ENCODE data around the gene AKR7A3.
"Not testable (repeated sequence)": the region's sequence is repeated elsewhere in the genome, so short reads cannot be mapped to it uniquely, and the experiment has no call there.

AKR7A3 gene

DNA sequence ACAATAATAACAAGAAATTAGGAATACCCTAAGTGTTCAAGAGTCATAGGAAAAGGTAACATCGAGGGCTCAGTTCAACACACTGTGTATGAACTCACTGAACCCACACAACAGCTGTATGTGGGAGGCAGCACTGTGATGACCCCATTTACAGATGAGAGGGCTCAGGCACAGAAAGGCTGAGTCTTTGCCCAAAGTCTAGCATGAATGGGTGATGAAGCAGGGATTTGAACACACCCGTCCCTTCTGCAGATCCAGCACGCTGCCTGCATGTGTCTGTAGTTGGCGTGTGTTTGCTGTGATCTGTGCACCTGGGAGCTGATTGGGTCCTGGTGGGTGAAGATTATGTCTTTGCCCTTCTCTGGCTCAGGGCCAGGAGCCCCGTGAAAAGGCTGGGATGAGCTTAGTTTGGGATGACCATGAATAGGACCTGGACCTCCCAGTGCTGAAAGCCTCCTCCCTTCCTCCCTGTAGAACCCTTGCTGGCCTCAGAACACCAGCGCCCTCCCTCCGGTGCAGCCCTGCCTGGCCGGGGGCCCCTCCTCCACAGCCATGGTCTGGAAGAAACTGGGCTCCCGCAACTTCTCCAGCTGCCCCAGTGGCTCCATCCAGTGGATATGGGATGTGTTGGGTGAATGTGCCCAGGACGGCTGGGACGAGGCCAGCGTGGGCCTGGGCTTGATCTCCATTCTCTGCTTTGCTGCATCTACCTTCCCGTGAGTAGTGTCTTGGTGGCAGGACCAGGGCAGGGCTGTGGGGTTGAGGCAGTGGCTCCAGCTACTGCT is 28.7 kb upstream of the AKR7A3 start:
- DNase-seq = no peak

DNA sequence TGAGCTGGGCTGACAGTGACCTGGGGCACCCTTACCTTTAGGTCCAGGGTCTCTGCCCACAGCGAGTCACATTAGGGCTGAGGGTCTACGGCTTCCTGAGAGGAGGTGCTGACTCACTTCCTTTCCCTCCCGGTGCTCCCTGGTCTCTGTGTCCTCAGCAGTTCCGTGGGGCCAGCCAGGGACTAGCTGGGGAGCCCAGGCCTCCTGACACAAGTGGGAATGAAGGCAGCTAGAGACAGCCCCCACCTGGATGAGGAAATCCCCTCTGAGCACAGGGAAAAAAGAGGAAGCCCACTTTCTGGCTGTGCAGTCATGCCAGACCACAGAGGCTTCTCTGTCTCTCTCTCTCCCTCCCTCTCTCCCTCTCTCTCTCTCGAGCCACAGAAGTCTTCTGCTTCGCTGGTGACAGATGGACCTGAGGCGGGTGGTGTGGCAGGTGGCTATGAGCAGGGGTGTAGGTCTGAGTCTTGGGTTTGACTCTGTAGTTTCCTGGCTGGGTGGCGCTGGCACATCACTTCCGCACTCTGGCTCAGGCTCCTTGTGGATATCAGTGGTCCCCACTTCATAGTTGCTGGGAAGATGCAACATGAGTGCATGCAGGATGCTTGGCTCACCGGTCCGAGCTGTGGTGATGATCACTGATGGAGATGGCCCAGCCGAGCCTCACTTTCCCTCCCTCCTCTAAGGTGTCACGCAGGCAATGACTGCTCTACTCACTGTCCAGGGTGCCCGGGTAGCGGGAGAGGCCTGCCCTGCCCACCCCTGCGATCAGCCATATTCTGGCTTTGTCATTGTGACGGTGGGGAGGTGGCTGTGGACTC is 27.0 kb upstream of the AKR7A3 start:
- DNase-seq = peak; percentile 41

DNA sequence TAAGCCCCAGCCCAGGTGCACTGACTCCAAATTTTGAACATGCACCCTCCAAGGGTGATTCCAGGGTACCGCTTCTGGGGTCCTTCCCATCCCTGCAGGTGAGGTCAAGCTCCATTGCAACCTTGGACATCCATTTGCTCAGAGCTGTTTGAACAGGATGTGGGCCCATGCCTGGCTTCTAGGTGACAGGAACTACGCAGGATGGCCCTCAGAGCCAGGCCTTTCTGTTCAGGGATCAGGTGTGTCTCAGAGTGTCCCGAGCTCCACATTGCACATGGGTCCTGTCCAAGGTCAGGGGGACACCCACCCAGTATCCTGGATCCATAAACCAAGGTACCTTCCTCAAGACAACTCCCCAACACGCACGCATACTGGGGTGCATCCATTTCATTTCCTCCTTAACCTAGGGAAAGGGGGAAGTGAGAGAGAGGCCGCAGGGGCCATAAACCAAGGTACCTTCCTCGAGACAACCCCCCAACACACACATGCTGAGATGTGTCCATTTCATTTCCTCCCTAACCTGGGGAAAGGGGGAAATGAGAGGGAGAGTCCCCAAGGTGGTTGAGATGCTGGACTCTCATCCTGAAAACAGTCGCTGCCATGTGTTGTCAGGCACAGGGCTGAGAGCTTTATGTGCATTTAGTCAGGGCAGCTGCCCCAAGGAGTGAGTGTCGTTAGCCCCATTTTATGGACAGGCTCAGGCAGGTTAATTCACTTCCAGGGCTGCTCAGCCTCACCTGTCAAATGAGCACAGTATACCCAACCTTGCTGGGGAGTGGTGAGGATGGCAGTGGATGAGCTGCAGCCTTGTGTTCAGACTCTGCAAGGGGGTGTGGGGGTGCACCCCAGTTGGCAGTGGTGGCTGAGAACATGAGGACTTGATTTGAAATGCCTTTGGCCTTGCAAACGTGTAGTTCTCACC is 25.7 kb upstream of the AKR7A3 start:
- DNase-seq = no peak

DNA sequence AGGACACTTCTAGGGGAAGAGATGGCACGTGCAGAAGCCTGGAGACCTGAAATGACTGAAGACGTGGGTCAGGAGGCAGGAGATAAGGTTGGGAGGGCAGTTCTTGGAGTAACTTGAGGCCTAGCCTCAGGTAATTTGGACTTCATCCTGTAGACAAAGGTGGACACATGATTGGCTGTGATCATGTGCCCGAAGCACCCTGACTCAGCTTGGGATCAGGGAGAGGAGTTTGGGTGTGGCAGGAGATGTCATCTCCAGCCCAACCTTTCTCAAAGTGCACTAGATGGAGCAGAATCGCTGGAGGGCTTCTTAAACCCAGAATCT is 25.0 kb upstream of the AKR7A3 start:
- no peak for DNase-seq

DNA sequence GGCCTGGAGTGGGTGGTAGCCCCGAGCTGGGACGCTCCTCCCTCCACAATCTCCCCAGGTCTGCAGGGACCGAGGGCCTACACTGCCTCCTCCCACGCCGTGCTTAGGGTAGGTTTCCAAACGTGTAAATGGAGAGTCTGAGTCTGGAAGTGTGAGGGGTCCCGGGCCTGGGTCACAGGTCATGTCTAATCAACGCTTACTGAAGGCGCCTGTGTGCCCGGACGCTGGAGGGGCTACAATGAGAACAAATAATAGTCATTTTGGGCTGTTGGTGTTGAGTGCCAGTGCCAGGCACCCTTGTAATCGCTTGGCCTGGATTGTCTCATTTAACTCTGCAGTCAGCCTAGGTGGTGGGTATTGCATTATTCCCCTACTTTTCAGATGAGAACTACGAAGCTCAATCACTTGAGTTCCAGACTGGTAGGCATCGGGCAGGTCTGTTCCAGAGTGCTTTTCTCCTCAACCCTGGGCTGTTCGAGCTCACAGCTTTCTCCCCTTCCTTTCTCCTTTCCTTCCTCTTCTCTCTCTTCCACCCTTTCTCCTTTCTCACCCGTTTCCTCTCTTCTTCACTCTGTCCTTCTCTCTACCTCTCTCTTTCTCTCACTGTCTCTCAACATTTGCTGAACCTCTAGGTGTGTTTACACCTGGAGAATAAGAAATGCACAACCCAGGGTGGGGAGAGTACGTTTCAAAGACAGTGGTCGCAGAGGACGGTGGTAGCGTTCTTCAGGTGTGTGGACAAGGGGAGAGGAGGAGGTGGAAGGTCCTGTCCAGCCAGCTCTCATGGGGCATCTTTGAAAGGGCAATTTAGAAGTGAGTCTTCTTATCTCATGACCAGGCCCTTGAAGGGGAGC is 24.4 kb upstream of the AKR7A3 start:
- DNase-seq = no peak

DNA sequence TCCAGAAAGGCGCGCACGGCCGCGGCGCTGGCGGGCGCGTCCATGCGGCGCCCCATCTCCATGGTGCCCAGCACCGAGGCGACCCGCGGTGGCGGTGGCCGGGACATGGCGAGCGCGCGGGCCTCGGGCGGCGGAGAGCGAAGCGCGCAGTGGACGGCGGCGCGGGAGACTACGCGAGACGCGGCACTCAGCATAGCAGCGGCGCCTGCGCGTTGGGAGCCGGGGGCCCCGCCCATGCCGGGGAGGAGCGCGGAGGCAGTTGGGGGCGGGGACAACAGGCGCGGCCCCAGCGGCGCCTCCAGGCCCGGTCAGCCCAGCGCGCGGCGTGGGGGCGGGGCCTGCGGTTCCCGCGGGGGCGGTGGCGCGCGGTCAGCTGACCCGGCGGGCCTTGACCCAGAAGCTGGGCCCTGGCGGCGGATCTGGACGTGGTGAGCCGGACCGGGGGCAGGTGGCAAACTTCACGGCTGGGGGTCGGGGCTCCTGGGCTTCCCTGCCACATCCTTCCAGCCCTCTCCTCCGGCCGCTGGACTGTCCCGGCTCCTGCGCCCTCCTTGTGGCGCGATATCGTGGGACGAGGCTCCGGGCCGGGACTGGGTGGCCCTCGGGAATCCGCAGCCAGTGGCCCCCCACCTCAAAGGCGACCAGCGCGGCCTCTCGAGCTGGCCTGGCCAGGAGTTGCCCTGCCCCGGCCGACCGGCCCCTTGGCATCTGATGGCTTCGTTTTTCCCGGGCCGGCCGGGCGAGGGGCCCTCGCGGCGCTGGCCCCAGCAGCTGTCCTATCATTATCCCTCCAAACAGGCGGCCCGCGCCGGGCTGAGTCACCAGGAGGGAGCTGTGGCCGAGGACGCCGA is 23.6 kb upstream of the AKR7A3 start, which contains the start of the genes AKR7A2 and SLC66A1:
Gene AKR7A2 (minus strand): TSS at position 214 of the 851 bp plus-strand sequence. CDS start 20 bp downstream, at position 194.
Gene SLC66A1 (plus strand): TSS at position 396 of the 851 bp plus-strand sequence. CDS start 5,352 bp downstream, outside the sequence.
- peak; percentile 94 for DNase-seq

DNA sequence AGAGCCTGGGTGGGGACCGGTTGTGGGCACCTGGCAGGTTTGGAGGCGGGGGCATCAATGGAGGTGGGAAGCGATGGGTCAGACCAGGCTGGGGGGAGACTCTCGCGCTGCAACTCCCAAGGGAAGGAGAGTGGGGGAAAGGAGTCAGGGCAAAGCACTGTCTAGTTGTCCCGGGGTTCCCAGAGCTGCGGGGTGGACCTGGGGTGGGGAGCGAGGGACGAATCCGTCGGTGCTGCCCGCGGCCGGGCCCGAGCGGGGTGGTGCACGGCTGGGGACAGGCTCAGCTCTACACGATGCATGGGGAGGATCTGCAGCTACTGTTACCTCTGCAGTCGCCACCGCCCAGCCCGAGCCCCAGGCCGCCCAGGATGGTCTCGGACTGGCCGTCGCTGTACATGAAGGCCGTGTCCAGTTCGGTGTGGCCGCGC is 22.9 kb upstream of the AKR7A3 start:
- no peak for DNase-seq

DNA sequence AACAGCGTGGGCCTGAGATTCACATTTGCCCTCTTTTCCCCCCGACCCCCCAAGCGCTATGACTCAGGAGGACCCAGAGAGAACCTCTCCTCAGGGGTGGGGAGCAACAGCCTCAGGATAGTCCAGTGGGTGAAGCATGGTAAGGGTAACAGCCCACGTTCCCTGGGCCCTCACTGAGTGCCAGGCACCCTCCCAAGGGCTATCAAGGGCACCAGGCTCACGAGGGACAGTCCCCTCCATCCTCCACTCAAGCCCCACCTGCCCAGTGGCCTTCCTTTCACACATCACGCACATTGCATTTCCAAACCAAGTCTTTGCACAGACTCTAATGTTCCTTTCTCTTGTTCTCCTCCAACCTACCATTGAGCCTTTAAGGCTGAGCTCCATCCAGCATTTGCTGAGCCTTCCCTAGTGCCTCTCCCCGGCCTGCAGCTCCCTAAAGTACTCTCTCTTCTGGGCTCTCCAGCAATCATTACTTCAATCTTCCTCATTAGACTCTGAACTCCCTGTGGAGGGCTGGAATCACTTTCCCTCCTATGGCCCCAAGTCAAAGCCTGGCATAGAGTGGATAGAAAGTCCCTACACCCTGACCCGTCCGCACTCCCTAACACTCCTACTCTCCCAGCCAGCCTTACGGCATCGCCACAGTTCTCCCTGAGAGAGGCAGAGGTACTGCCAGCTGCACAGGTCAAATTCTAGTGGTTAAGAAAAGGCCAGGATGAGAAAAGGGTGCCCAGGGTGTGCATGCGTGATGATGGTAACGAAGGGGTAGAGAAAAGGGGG is 22.3 kb upstream of the AKR7A3 start:
- no peak for DNase-seq

DNA sequence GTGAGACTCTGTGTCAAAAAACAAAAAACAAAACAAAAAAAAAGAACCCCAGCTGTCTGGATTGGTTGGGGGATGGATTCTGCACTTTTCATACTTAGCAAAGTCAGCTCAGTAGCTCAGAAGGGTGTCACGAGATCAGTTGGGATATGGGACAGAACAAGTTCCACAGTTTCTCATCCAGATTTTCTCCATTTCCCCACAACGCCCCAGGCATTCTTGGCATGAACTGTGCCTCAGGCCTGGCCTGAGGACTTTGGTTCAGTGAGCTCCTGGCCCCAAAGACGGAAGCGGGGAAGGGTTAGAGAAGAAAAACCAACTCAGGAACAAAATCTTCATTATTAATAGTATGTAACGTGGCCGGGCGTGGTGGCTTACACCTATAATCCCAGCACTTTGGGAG is 21.5 kb upstream of the AKR7A3 start:
- DNase-seq = no peak

DNA sequence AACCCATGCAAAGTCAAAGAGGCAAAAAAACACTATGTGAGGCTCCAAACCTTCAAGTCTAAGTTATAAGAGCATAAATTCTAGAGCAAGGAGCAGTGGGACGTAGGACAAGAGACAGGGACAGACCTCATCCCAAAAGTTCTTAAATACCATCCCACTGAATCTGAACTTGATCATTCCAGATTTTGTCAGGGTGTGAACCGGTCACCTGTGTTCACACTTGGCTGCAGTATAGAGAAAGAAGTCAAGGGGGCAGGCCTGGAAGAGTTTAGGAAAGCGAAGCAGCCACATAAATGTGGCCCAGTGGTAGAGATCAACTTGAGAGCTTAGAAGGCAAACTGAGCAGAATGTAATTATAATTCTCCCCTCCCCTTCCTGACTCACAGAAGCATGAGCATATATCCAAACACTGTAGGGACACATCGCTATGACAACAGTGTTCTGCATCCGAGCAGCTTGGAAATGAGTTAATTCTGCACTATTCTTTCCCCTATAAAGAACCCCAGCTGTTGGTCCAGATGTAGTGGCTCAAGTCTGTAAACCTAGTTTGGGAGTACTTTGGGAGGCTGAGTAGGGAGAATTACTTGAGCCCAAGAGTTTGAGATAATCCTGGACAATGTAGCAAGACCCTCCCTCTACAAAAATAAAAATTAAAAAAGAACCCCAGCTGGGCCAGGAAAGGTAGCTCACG is 20.7 kb upstream of the AKR7A3 start:
- DNase-seq = peak; percentile 64

DNA sequence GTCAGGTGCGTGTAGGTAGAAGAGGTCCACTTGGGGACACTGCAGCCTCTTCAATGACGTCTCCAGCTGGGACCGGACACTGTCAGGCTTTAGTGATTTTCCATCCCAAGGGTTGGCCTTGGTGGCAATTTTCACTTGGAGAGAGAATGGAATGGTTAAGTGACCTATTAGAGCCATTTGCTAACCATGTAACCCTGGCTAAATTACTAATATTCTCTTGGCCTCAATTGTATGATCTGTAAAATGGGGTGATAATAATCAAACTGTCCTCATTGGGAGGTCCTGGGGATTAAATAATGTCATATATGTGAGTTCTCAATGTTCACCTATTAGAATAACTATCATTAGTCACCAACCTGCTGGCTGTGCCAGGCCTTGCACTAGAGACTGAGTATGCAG is 19.9 kb upstream of the AKR7A3 start:
- no peak for DNase-seq

DNA sequence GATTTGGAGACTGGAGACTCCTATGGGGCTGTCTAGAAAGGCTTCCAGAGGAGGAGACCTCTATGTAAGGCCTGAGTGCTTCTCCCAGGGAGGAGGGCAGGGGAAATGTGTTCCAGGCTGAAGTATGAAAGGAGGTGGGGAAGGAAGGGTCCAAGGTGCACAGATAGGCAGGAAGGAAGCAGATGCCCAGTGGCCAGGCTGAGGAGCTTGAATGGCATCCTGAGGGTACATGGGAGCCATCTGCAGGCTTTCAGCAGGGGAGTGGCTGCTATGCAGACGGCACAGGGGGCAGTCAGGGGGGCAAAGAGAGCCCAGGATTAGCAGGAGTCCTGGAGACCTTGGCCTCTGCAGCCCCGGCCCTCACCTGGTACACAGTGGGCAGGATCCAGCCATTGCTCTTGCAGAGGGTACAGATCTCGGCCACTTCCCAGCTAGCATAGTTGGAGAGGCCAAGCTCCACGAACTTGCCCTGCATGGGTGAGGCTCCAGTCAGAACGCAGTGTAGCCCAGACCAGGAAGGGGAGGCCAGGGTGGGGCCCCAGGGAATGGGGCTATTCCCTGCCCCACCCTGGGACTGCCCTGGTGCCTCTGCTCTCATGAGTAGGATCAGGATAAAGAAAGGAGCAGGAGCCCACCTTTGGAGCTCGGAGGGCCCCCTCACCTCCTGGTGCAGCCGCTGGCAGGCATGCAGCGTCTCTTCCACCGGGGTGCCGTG is 19.4 kb upstream of the AKR7A3 start:
- no peak for DNase-seq

DNA sequence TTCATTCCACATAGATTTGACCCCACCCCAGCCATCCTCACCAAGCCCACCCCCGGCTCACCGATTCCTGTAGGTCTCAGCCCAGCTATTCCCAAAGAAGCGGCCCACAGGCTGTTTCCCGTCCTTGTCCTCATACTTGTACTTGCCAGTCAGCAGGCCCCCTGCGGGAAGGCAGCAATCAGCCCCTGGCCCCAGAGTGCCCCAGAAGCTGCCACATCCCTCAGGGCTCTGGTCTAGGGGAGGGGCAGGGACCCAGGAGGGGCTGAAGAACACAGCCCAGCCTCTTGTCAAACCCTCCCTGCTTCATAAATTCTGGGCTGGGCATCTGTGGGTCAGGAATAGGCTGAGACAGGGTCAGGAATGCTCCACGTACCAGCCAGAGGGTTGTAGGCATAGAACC is 18.4 kb upstream of the AKR7A3 start:
- no peak for DNase-seq

DNA sequence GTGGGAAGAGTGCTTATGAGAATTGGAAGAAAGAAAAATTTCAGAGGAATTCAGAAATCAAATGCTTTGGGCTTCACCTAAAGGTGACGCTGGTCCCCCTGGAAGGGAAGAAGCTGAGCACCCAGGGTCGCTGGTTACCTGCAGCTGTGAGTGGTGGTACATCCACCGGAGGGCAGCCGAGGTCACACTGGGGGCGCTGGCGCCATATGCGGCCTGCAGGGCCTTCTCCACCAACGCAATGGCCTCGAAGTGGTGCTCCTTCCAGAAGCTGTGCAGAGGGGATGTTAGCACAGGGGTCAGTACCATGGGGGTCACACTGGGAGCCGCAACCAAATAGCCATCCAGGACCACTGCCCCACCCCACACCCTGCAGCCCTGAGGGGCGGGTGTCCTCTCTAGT is 17.3 kb upstream of the AKR7A3 start:
- no peak for DNase-seq

DNA sequence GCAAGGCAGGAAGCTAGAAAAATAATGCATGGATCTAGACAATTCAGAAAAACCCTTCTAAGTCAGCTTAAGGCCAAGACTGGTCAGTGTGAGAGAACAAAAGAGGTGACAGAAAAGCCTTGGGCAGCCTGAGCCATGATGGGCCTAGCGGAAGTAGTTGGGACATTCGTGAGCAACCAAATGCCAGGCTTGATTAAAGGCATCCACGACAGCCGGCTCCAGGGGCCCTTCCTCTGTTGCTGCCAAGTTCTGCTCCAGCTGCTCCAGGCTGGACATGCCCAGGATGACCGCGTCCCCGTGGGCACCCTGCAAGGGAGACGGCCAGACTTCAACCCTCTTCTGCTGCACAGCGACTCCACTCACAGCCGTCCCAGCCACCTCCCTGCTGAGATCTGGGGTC is 15.5 kb upstream of the AKR7A3 start:
- DNase-seq = not testable (repeated sequence)

DNA sequence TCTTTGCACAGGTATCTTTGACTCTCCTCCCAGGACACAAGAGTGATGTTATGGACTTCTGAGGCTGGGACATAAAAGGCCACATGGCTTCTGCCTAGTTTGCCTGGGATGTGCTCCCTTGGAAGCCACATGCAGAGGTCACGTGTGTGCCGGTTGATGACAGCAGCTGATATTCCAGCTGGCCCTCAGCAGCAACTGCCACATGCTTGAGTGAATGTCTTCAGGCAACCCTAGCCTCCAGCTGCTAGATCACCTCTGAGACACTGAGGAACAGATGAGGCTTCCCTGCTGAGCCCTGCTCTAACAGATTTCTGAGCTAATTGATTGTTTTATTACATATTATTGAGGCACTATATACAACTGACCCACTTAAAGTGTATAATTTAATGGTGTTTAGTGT is 11.6 kb upstream of the AKR7A3 start:
- DNase-seq = no peak

DNA sequence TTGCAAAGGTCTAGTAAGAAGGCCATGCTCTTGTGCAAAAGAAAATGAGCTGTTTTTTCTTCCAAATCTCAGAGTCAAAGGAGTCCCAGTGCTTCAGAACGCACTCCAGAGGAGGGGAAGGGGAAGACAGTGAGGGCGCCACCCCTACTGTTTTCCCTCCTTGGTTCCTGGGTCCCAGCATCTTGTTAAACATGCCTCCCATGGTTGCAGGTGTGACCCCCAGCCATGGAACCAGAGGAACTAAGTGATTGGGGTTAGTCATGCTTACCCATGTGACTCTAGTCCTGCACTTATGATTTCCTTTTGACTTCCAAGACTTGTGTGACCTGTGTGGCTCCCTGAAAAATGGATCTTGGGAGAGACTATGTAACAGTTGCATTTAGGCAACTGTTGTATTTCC is 6.1 kb upstream of the AKR7A3 start:
- no peak for DNase-seq

DNA sequence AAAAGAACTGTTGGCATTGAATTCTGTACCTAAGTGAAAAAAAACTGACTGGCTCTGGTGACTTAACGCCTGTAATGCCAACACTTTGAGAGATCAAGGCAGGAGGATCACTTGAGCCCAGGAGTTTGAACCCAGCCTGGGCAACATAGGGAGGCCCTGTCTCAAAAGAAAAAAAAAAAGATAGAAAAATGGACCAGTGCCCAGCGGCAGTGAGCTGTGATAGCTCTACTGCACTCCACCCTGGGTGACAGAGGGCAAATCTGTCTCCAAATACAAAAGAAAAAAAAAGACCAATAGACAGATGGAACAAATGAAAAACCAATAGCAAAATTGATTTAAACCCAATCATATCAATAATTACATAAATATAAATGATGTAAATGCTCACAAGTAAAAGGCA is 674 bp upstream of the AKR7A3 start:
- no peak for DNase-seq

Measured in fibroblast of skin of scalp (primary cell).